GM12892 (cell line): ENCODE measurements around the gene PSMB7.

ENCODE experiments used
- POLR2A ChIP-seq: IDR thresholded peaks from 2 replicates; pipeline ENCODE4 v1.6.1; 2011; ENCODE audit warnings: low read depth, low read length, control low read depth
- TAF1 ChIP-seq: IDR thresholded peaks from 2 replicates; pipeline ENCODE4 v1.6.1; 2011; ENCODE audit warnings: low read depth, mild to moderate bottlenecking, control low read depth, low read length, borderline replicate concordance

- TF ChIP-seq POLR2A, result no peak
- TF ChIP-seq TAF1, result no peak
Measured at GRCh38 chr9:124359855-124360678, 55.2 kb downstream of the PSMB7 start.
